Measurements from ENCODE around the gene ANO7. TPM values are rescaled to one million over a fixed set of nuclear protein-coding genes. Genes with fewer than 3 reads are reported as not detected.

ANO7 gene
- total RNA-seq, 1 experiment from 2014 or later, result 0.91 TPM

DNA sequence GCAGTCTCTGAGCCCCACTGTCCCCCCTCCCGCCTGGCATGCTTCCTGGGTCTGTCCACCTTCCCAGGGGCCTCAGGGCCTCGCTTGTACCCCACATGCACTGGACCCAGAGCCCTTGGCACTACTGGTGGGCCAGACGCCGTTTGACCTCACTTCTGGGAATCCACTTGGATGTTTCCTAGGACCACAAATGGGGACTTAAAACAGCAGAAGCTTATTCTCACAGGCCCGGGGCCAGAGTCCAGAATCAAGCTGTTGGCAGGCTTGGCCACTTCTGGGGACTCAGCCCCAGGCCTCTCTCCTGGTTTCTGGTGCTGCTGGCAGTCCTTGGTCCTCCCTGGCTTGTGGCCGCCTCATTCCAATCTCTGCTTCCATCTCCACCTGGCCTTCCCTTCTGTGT is 19.6 kb downstream of the ANO7 start:
- DNase-seq (ENCODE audit: low spot score), result no peak

DNA sequence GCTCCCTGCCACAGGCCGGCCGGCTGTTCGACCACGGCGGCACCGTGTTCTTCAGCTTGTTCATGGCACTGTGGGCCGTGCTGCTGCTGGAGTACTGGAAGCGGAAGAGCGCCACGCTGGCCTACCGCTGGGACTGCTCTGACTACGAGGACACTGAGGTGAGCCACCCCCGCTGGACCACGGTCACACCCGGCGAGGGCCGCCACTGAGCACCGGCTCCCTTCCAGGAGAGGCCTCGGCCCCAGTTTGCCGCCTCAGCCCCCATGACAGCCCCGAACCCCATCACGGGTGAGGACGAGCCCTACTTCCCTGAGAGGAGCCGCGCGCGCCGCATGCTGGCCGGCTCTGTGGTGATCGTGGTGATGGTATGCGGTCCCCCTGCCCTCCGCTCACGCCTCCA is 20.8 kb downstream of the ANO7 start:
- DNase-seq (ENCODE audit: low spot score), result no peak

DNA sequence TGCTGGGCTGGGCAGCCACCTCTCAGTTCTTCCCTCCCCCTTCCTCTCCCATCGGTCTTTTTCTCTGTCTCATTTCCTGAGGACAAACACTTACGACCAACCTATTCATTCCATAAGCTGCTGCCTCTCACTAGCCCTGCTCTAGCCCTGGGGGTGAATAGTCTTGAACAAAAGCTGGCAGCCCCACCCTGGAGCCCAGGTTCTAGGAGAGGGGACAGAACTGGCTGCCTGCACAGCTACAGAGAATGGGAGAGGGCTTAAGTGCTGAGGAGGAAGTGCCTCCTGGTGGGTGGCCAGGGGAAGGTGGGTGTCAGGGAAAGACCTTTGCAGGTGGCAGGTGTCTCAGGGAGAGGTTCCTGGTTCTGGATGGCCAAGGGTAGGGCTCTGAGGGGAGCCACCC is 22.8 kb downstream of the ANO7 start:
- no peak for DNase-seq (ENCODE audit: low spot score)

DNA sequence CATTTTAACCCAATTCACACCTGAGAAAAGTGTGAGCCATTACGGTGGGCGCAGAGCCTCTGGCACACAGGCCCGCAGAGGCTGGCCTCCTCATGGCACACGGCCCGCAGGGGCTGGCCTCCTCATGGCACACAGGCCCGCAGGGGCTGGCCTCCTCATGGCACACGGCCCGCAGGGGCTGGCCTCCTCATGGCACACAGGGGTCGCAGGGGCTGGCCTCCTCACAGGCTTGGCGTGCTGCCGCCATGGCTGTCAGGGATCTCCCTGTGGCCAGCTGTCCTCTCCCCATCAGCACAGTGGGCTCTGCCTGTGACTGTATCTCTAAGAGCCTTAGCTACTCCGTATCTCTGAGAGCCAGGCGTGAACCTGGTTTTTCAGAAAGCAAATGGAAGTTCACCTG is 24.6 kb downstream of the ANO7 start:
- no peak for DNase-seq (ENCODE audit: low spot score)

DNA sequence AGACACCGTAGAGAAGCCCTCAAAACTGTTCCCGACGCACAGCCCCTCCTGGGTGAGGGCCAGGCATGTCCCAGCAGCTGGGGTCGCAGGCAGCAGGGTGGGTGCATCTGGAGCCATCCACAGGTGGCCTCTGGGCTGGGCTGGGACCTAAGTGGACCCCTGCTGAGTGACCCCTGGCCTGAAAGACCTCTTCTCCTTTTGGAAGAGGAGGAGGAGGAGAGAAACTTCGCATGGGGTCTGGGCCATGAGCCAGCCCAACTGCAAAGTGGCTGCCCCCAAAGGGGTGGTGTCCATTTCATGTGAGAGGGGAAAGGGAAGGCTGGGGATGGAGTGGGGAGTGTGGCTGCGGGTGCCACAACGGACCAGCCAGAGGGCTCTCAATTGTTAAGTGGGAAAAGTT is 25.1 kb downstream of the ANO7 start:
- DNase-seq (ENCODE audit: low spot score), result no peak

DNA sequence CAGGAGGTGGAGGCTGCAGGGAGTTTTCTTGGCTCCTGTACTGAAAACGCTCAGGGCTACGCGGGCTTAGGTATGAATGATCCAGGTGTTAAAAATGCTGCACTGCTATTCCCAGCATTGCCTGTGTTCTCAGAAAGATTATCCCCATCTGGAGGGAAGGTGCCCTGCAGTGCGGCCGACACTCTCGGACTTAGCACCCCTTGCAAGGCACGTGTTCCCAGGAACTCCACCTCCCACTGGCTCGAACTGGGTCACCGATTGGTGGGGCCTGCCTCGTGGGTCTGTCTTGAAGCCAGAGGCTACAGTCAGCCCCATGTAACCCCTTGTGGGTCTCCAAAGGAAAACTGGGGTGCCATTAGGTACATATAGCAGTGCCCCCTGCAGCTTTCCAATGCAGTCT is 25.7 kb downstream of the ANO7 start:
- no peak for DNase-seq (ENCODE audit: low spot score)

DNA sequence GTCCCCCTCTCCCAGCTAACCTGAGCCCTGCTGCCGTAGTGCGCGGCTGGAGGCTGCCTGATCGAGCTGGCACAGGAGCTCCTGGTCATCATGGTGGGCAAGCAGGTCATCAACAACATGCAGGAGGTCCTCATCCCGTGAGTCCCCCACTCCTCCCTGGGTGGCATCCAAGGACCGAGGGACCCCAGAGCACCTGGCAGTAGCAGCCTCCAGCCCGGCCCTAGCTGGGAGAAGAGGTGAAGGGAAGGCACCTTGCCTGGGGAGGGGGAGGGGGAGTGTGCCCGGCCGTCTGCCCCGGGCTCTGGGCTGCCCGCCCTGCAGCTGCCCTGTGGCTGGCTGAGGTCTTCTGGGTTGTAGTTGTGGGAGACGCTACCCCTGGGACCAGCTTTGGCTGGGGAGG is 26.3 kb downstream of the ANO7 start:
- no peak for DNase-seq (ENCODE audit: low spot score)

DNA sequence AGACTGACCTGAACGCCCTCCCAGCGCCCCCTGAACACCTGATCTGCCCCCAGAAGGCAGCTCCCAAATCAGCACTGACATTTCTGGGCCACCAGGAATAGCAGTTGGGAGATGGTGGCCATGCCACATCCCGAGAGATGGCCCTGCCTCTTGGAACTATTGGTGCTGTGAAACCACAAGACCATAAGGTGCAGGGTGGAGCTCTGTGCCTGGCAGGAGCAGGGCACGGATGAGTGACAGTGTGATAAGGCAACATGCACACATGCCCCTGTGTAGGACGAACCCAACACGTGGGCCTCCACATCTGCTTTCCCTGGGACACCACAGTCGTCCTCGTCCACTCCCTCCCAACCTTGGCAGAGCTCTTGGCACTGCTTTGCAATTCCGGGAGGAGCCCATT is 26.9 kb downstream of the ANO7 start:
- no peak for DNase-seq (ENCODE audit: low spot score)

DNA sequence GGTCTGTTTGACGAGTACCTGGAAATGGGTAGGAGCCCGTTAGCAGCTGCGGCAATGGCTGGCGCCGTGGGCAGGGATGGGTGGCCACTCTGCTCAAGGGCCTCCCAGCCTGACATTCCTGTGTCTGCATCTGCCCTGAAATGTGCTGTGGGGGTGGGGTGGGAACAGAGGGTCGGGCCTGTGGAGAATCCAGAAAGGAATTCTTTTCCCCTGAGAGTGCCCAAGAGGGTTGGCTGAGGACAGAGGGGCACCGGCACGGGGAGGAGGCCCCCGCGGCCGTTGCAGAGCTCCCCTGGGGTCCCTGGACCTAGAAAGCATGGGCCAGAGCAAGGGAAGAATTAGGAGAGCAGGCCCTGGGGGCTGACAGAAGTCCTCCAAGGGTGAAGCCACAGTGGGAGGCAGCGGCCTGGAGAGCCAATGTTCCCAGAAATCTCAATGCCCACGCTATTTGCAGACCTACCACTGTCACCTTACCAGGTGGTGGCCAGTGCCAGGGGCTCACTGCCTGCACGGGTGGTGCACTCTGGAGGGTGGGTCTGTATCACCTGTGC is 27.8 kb downstream of the ANO7 start:
- DNase-seq (ENCODE audit: low spot score), result no peak

DNA sequence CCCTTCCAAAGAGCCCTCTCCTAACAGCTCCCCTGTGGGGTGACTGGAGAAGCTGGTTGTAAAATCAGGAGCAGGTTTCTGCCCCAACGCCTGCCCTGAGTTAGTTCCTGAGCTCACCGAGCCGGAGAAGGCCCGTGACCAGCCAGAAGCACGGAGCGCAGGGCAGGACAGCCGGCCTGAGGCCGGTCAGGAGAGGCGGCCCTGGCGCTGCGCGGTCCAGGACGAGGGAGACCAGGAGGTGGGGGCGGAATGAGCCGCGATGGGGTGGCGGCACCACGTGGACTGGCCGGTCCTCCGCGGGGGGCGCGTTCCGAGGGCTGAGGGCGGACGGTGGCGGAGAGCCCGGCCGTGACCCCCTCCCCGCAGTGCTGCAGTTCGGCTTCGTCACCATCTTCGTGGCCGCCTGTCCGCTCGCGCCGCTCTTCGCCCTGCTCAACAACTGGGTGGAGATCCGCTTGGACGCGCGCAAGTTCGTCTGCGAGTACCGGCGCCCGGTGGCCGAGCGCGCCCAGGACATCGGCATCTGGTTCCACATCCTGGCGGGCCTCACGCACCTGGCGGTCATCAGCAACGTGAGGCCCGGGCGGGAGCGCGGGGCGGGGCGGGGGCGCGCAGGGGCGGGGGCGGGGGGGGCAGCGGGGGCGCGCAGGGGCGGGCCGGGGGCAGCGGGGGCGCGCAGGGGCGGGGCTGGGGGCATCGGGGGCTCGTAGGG is 29.0 kb downstream of the ANO7 start:
- DNase-seq (ENCODE audit: low spot score), result peak; percentile 70

DNA sequence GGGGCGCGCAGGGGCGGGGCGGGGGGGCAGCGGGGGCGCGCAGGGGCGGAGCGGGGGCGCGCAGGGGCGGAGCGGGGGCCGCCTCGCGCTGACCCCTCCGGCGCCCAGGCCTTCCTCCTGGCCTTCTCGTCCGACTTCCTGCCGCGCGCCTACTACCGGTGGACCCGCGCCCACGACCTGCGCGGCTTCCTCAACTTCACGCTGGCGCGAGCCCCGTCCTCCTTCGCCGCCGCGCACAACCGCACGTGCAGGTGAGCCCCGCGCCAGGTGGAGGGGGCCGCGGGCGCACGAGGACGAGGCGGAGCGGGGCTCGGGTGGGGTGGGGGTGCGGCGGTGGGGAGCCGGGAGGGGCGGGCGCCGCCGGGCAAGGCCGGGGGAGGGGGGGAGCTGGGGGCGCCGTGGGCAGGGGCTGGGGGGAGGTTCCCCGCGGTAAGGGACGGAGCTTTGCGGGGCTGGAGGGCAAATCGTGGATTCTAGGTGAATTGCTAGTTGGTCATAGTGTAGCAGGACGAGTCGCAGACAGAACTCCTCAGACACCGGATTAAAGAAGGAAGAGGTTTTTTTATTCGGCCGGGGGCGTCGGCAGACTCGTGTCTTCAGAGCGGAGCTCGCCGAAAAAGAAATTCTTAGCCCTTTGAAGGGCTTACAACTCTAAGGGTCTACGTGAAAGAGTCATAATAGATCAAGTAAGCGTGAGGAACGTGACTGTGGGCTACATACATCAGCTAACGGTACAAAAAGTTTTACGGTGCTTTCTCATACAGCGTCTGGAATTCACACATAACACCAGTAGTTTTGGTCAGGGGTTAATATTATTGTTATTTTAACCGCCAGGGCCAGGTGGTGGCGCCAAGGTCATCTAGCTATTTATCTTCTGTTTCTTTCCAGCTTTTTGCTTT is 29.9 kb downstream of the ANO7 start:
- DNase-seq (ENCODE audit: low spot score), result peak; percentile 43

DNA sequence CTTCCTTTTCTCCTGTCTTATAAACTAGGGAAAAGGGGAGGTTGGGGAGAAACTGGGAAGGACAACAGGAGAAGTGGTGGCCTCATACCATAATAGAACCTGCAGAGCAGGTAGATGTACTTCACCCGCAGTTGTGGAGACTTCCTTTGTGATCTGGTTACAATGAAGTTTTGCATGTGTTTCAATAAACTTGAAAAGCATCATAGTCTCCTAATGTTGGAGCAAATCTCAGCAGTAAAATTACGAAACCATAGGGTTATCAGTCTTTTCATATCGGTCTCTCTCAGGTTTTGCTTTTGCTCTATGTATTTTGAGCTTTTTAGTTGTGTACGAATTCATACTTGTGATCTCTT is 30.5 kb downstream of the ANO7 start:
- no peak for DNase-seq (ENCODE audit: low spot score)

DNA sequence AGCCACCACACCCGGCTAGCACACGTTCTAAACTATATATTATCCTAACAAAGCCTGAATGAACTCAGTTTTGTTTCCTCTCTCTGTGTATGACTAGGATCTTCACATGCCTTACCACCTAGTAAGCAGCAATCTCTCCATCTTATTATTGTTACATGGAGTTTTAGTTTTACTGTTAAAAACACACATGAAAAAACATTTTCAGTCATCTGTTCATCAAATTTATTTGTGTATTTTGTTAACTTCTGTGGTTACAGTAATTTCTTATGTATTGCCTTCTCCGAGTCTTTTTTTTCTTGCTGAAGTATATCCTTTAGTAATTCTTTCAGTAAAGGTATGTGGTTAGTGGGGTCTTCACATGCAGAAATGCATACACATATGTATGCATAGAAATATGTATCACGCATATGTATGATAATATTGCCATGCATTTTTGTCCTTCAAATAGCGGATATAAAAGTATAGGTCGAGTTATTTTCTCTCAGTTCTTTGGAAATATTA is 31.4 kb downstream of the ANO7 start:
- no peak for DNase-seq (ENCODE audit: low spot score)

DNA sequence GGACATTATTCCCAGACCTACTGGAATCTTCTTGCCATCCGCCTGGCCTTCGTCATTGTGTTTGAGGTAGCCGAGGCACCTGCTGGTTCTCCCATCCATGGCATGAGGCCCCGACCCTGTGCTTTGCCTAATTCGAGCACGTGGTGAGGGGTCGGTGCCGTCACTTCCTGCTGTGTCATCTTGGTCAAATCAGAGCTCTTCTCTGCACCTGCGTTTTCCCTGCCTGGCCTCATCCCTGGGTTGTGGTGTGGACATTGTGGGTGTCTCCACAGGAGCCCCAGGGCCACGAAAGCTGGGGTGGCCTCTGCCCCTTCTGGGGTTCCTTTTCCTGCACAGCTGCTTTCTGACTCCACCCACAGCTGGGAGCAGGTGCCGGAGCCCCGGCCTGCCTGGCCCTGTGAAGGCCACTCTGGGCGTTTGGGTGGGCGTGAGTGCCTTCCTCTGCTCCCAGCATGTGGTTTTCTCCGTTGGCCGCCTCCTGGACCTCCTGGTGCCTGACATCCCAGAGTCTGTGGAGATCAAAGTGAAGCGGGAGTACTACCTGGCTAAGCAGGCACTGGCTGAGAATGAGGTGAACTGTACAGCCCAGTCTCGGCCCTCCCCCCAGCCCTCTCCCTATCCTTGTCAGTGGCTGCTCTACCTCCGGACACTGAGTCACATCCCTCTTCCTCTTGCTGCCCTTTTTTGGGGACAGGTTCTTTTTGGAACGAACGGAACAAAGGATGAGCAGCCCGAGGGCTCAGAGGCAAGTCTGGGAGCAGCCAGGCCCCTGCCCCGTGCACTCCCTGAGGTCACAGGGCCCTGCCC is 34.9 kb downstream of the ANO7 start:
- DNase-seq (ENCODE audit: low spot score), result no peak

DNA sequence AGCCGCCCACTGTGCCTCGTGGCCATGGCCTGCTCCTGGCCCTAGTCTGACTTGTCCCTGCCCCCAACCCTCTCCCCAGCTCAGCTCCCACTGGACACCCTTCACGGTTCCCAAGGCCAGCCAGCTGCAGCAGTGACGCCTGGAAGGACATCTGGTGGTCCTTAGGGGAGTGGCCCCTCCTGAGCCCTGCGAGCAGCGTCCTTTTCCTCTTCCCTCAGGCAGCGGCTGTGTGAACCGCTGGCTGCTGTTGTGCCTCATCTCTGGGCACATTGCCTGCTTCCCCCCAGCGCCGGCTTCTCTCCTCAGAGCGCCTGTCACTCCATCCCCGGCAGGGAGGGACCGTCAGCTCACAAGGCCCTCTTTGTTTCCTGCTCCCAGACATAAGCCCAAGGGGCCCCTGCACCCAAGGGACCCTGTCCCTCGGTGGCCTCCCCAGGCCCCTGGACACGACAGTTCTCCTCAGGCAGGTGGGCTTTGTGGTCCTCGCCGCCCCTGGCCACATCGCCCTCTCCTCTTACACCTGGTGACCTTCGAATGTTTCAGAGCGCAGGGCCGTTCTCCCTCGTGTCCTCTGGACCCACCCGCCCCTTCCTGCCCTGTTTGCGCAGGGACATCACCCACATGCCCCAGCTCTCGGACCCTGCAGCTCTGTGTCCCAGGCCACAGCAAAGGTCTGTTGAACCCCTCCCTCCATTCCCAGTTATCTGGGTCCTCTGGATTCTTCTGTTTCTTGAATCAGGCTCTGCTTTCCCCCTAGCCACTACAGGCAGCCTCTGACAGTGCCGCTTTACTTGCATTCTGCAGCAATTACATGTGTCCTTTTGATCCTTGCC is 35.8 kb downstream of the ANO7 start:
- DNase-seq (ENCODE audit: low spot score), result no peak

DNA sequence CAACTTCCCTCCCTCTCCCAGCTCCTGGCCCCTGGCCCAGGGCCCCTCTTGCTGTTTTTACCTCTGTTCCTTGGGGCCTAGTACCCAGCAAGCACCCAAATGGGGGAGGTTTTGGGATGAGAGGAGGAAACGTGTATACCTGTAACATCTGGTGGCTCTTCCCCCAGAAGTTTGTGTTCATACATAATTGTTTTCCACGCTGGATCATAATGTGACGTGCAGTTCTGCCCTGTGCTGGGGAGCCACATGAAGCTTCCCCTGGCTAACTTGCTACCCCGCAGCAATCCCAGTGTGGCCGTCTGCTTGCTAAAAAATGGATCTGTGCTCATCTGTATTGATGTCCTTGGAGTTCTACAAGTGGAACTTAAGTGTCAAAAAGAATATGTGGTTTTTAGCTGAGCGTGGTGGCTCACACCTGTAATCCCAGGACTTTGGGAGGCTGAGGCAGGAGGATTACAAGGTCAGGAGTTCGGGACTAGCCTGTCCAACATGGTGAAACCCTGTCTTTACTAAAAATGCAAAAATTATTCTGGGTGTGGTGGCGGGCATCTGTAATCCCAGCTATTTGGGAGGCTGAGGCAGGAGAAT is 36.5 kb downstream of the ANO7 start:
- DNase-seq (ENCODE audit: low spot score), result no peak

DNA sequence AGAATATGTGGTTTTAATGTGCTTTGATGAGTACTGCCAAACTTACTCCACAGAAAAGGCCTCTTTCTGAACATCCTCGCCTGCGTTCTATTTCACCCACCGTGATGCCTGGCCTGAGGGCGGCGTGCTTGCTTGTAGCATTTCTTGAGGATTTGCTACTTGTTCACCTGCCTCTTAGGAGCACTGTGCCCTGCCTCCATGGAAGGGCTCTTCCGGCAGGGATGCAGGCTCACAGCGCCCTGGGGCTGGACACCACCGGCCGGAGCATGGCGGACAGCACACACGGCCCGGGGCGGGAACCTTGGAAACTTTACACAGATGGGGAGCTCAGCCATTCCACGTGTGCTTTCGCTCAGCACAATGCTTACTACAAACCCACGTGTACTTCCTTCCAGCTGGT is 37.1 kb downstream of the ANO7 start:
- no peak for DNase-seq (ENCODE audit: low spot score)

DNA sequence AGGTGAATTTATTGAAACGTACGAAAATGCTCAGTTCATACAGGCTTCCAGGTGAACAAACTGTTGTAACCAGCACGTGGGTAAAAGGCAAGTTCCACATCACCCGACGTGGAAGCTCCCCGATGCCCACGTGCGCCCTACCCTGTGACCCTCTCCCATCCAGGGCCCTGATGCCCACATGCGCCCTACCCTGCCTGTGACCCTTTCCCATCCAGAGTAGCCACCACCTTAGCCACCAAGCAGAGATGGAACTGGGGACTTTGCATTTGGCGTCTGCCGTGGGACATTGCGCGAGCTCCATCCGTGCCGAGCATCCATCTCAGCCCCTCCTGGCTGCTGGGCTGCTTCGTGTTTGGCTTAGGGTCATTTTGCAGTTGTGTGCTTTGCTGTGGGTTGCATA is 37.5 kb downstream of the ANO7 start:
- DNase-seq (ENCODE audit: low spot score), result no peak

DNA sequence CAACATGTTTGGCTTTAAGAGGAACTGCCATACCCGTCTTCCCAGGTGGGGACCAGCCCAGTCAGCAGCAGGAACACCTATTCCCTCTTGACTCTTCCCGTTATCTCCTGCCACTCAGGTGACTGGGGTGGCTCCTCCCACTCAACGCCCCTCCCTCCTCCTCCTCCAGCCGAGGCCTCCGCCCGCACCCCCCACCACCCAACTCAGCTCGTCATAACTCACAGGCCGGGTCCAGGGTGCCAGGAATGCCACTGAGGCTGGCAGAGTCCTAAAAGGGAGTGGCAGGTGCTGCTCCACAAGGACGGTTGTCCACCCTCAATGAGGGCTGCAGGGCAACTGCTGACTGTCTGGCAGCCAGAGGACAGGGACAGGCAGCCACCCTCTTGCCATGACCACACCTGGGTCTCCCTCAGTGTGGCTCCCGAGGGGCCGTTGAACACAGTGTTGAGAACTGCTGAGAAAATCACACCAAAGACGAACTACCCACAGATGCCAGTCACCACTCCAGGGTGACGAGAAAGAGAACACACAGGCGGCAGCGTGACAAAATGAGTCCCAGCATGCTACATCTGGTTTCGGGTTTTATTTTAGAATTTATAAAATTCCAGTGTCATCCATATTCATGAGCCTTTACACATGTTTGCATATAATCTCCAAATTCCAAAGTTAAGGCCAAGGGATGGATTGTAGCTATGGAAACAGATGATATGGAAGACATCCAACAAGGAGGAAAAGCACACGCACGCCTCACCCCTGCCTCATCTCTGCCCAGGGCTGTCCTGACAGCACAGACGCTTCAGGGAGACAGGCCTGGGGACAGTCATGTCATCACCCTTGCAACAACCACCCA is 38.5 kb downstream of the ANO7 start:
- no peak for DNase-seq (ENCODE audit: low spot score)

DNA sequence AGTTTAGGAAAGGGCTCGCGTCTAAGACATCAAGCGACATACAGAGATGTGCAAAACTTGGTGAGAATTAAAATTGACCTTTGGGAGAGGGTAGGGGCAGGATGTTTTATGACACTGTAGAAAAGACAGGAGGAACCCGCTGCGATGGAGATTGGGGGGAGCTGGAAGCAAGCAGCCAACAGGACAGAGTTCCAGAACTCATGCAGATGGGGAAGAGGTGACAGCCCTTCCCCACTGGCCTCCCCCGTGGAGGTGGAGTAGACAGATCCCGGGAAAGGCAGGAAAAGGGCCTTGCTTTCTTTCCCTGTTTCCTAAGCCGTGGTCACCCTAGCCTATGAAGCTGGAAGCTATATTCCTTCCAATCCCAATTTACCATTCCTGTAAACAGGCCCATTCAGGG is 39.1 kb downstream of the ANO7 start:
- no peak for DNase-seq (ENCODE audit: low spot score)
